Stimulated activated CD4-positive, alpha-beta T cell treated with anti-CD3 and anti-CD28 coated beads, TNF-alpha, amount 100 ng/mL, for 48 hours (primary cell): ENCODE data around the gene IPO13.

Source experiments
- DNase-seq, 3 donors: peaks; one replicate each; pipeline ENCODE4 v3.0.0-alpha.2; 2020; ENCODE audit warnings: low read depth in 3 of 3

The IPO13 gene, protein sequence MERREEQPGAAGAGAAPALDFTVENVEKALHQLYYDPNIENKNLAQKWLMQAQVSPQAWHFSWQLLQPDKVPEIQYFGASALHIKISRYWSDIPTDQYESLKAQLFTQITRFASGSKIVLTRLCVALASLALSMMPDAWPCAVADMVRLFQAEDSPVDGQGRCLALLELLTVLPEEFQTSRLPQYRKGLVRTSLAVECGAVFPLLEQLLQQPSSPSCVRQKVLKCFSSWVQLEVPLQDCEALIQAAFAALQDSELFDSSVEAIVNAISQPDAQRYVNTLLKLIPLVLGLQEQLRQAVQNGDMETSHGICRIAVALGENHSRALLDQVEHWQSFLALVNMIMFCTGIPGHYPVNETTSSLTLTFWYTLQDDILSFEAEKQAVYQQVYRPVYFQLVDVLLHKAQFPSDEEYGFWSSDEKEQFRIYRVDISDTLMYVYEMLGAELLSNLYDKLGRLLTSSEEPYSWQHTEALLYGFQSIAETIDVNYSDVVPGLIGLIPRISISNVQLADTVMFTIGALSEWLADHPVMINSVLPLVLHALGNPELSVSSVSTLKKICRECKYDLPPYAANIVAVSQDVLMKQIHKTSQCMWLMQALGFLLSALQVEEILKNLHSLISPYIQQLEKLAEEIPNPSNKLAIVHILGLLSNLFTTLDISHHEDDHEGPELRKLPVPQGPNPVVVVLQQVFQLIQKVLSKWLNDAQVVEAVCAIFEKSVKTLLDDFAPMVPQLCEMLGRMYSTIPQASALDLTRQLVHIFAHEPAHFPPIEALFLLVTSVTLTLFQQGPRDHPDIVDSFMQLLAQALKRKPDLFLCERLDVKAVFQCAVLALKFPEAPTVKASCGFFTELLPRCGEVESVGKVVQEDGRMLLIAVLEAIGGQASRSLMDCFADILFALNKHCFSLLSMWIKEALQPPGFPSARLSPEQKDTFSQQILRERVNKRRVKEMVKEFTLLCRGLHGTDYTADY

GRCh38 chr1:43946236-43947060, at the start of gene IPO13:
Gene IPO13, plus strand, starts transcription at chr1:43946950. Its CDS starts 651 bp downstream, at chr1:43947601.
- DNase-seq, result peak; percentile 89 to 94 (median 92)

DNA sequence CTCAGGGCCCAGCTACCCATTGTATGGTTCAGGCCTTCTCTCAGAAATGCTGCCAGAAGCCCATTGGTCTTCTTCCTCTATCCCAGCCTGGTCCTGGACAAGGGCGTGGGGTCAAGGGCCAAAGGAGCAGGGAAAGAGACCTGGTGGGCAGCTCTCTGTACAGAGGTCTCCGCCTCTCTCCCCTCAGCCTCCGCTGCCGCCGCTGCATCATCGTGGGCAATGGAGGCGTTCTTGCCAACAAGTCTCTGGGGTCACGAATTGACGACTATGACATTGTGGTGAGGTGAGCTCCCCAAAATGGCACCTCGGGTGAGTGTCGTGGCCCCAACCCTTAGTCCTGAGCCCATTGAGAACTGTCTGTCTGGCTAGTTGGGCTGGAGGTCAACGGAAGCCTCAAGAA, 47.8 kb upstream of the IPO13 start:
- no peak for DNase-seq

- DNase-seq, result no peak
These were observed 46.4 kb upstream of the IPO13 start for GRCh38 chr1:43900386-43900785.

GRCh38 chr1:43901196-43901961, 45.4 kb upstream of the IPO13 start:
- no peak for DNase-seq

GRCh38 chr1:43902058-43902831, 44.5 kb upstream of the IPO13 start:
- DNase-seq, result no peak

- no peak for DNase-seq
These were observed 41.8 kb upstream of the IPO13 start for GRCh38 chr1:43904660-43905551.

GRCh38 chr1:43908226-43908625, 38.5 kb upstream of the IPO13 start:
- no peak for DNase-seq

GRCh38 chr1:43908858-43909257, 37.9 kb upstream of the IPO13 start:
- no peak for DNase-seq

GRCh38 chr1:43910343-43910742, 36.4 kb upstream of the IPO13 start:
- DNase-seq, result no peak

GRCh38 chr1:43912607-43913006, 34.1 kb upstream of the IPO13 start:
- DNase-seq, result no peak

GRCh38 chr1:43913051-43913501, 33.7 kb upstream of the IPO13 start:
- no peak for DNase-seq

DNA sequence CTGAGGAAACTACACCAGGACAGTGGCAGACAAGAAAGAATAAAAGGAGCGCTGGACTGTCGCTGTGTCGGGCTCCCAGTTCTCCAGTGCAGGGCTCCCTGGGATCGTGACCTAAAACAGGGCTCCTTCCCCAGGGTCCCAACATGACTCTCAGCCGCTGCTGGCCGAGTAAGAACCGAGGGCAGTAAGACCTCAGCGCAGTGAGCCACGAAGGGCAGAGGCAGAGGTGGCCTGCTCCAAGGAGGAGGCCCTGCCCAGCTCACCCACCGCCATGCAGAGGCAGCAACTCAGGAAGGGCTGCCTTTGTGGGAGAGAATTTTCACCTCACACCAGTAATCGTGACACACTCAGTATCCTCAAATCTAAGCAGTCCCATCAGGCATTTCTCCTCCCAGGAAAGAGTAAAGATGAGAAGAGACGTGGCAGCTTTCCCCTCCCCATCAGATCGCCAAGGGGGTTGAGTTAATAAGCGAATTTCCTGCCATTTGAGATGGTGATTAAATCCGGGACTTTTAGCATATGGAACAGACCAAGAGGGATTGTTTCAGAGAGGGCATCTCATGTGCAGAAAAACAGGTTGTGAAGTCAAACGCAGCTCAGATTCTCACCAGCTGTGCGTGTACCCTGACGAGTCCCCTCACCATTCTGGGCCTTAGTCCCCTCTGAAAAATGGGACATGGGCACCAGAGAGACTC, 32.9 kb upstream of the IPO13 start:
- DNase-seq, result no peak

GRCh38 chr1:43914576-43915525, 31.9 kb upstream of the IPO13 start:
- DNase-seq, result no peak

- DNase-seq, result no peak
These were observed 26.8 kb upstream of the IPO13 start for GRCh38 chr1:43919906-43920305.

GRCh38 chr1:43921022-43921421, 25.7 kb upstream of the IPO13 start:
- no peak for DNase-seq

- no peak for DNase-seq
These were observed 22.2 kb upstream of the IPO13 start for GRCh38 chr1:43924516-43924915.

DNA sequence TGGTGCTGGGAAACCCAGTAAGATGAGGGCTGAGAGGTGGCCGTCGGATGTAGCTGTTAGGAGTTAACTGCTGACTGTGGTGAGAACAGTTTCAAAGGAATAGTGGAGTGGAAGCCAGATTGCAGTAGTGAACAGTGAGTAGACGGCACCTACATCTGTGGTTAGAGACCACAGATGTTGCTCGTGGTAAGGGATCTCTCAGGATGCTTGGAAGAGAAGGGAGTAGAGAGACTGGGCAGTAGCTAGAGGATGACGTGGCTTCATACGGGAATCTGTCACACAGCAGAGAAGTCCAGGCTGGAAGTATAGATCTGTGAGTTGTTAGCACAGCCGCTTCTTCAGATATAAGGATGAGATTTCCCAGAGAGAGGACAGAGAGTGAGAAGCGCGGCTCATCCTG, 20.9 kb upstream of the IPO13 start:
- no peak for DNase-seq
